RWPE1 (cell line): ENCODE results near the gene FAM83G.
A peak's percentile ranks its signal among the peaks of the same experiment; 100 is the strongest.

Experiments used
- CTCF ChIA-PET: fragments of 350-600 bp; sonication (Branson Sonifier 250); formaldehyde crosslinking; extraction: SDS; loops from one replicate; lab custom pipeline; 2021; lab: Yijun Ruan, JAX
- POLR2A ChIA-PET: fragments of 400-600 bp; formaldehyde crosslinking; extraction: SDS; loops from one replicate; lab custom pipeline; 2020; ENCODE audit warnings: antibody characterized with exemption; ENCODE audit not compliant: low non-redundant PET; lab: Yijun Ruan, JAX
- DNase-seq: peaks from one replicate; pipeline ENCODE4 v3.0.0; 2012; ENCODE audit warnings: low spot score
- H3K27ac ChIP-seq: fragments of 450-650 bp; 2 replicates; pipeline ENCODE4 v1.5.1; 2017
- TF ChIP-seq, protein P1 (sequence below): fragments of 450-650 bp; conservative IDR thresholded peaks from 2 replicates; pipeline ENCODE4 v1.5.1; 2017; ENCODE audit warnings: low read depth, mild to moderate bottlenecking

FAM83G gene

DNA sequence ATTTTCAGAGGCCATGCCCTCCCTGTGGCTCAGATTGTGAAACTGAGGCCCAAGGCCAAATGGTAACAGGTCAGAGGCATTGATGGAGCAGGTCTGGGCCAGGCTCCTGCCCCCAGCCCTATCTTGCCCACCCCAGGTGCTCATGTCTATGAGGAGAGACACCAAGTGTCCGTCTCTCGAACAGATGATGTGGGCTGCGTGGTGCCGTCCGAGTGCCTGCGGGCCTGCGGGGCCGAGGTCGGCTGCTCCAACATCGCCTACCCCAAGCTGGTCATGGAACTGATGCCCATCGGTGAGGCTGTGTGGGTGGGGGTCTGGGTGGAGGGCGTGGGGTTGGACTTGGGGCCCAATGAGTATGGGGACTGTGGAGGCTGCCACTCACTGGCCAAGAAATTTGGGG is 8.7 kb upstream of the FAM83G start:
- TF ChIP-seq, protein P1, sequence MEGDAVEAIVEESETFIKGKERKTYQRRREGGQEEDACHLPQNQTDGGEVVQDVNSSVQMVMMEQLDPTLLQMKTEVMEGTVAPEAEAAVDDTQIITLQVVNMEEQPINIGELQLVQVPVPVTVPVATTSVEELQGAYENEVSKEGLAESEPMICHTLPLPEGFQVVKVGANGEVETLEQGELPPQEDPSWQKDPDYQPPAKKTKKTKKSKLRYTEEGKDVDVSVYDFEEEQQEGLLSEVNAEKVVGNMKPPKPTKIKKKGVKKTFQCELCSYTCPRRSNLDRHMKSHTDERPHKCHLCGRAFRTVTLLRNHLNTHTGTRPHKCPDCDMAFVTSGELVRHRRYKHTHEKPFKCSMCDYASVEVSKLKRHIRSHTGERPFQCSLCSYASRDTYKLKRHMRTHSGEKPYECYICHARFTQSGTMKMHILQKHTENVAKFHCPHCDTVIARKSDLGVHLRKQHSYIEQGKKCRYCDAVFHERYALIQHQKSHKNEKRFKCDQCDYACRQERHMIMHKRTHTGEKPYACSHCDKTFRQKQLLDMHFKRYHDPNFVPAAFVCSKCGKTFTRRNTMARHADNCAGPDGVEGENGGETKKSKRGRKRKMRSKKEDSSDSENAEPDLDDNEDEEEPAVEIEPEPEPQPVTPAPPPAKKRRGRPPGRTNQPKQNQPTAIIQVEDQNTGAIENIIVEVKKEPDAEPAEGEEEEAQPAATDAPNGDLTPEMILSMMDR = no peak
- CTCF ChIA-PET = no interaction called here
- POLR2A ChIA-PET = no interaction called here
- H3K27ac ChIP-seq = no peak overlapping the region; the same call in 1 of the 2 replicates
- DNase-seq = no peak

- DNase-seq = no peak
- peak overlapping the region; percentile 29 for H3K27ac ChIP-seq
- POLR2A ChIA-PET = no interaction called here
- CTCF ChIA-PET = no interaction called here
- TF ChIP-seq, protein P1 = no peak
Observed at GRCh38 chr17:19012171-19013080, 7.9 kb upstream of the FAM83G start.

- ChIA-PET POLR2A (interaction anchor here (0.8 kb wide), 1 partner anchor 21 kb away, joined by 3 read pairs; no protein-coding TSS in a partner anchor), CTCF (no interaction called here)
- TF ChIP-seq, protein P1 = no peak
- DNase-seq = no peak
- peak overlapping the region; percentile 29 for H3K27ac ChIP-seq
Observed at GRCh38 chr17:19011581-19011980, 7.0 kb upstream of the FAM83G start.

DNA sequence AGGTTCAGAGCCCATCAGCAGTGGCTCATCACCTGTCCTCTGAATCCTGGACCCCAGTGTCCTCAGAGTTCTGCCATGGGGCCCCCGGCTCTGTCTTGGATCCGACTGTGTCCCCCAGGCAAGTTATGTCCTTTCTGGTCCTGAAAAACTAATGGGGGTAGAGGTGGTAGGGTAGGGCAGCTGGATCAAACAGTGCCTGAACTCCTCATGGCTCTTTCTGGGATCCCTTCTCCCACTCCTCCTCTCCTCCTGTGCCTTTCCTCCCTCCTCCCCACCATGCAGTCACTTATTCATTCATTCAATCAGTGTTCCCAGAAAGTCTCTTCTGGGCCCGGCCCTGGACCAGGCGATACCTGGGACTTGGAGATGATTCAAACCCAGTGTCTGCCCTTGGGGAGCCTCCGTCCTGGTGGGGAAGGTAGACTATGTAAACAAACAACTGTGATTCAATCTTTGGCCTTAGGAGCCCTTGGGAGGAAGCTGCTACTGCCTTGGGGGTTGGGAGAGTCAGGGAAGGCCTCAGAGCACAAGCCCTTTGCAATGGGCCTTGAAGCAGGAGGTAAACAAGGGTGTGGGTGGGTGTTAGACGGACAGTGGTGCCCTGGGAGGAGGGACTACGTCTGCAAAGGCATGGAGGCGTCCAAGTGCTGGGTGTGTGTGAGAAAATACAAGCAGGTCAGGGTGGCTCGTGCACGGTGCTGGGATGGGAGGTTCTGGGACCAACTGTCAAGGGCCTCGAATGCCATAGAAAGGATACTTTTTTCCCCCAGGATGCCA is 6.4 kb upstream of the FAM83G start:
- POLR2A ChIA-PET = interaction anchor here (0.8 kb wide), 1 partner anchor 21 kb away, joined by 3 read pairs; no protein-coding TSS in a partner anchor
- DNase-seq = peak; percentile 38
- H3K27ac ChIP-seq = peak overlapping the region; percentile 29
- TF ChIP-seq, protein P1 = no peak
- CTCF ChIA-PET = interaction anchor here (0.6 kb wide), 1 partner anchor 21 kb away, joined by 3 read pairs; no protein-coding TSS in a partner anchor

DNA sequence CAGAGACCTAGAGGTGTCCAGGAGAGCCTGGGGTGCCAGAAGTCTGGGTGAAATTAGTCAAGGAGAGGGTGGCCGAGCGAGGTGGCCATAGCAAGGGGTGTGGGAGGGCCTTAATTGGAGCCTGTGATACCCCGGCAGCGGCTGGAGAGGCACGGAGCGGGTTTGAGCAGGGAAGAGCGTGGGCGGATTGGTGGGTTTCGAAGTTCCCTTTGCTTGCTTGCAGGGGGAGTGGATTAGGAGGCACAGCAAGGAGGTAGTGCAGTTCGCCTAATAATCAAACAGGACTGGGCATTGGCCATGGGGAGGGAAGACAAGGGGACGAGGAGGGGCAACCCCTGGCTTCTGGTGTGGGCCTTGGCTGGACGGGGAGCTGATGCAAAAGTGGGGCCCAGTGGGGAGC is 5.4 kb upstream of the FAM83G start:
- CTCF ChIA-PET = no interaction called here
- POLR2A ChIA-PET = no interaction called here
- no peak overlapping the region; the same call in 1 of the 2 replicates for H3K27ac ChIP-seq
- no peak for DNase-seq
- TF ChIP-seq, protein P1 = no peak

DNA sequence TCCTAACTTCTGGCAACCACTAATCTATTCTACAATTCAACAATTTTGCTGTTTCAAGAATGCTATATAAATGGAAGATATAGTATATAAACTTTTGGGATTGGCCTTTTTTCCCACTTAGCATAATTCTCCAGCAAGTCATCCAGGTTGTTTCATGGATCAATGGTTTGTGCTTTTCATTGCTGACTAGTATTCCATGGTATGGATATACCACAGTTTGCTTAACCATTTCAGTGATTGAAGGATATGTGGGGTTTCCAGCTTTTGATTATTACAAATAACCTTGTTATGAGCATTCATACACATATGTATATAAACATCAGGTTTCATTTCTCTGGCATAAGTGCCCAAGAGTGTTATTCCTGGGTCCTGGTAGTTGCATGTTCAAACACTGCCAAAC is 2.1 kb upstream of the FAM83G start:
- CTCF ChIA-PET = interaction anchor here (0.8 kb wide), 1 partner anchor 46 kb away, joined by 3 read pairs; no protein-coding TSS in a partner anchor
- no peak overlapping the region for H3K27ac ChIP-seq
- TF ChIP-seq, protein P1 = no peak
- POLR2A ChIA-PET = interaction anchor here (0.6 kb wide), 1 partner anchor 16 kb away, joined by 3 read pairs; no protein-coding TSS in a partner anchor
- DNase-seq = no peak
